WERI-Rb-1 (cell line): ENCODE data around the gene ZNF692.

Experiments used
- DNase-seq: peaks from one replicate; pipeline ENCODE4 v3.0.0-alpha.2; 2020
- H3K27ac ChIP-seq: fragments of 250-450 bp; sonication (Bioruptor Pico); 2 replicates; pipeline ENCODE4 v1.5.1; 2020; ENCODE audit warnings: mild to moderate bottlenecking, moderate library complexity
- H3K27me3 ChIP-seq: fragments of 250-450 bp; sonication (Bioruptor Pico); 2 replicates; pipeline ENCODE4 v1.5.1; 2021; ENCODE audit warnings: mild to moderate bottlenecking, low read depth, moderate library complexity; ENCODE audit not compliant: insufficient read depth, severe bottlenecking
- H3K36me3 ChIP-seq: fragments of 250-450 bp; sonication (Bioruptor Pico); 2 replicates; pipeline ENCODE4 v1.5.1; 2020; ENCODE audit warnings: mild to moderate bottlenecking, moderate library complexity
- H3K4me3 ChIP-seq: 2 replicates; pipeline ENCODE4 v1.5.1; 2011; ENCODE audit warnings: low read depth, mild to moderate bottlenecking, control low read depth, low read length
- H3K9me3 ChIP-seq: fragments of 250-450 bp; sonication (Bioruptor Pico); 2 replicates; pipeline ENCODE4 v1.5.1; 2021; ENCODE audit warnings: mild to moderate bottlenecking, moderate library complexity; ENCODE audit not compliant: severe bottlenecking
- TF ChIP-seq, protein P1 (sequence below): IDR thresholded peaks from 2 replicates; pipeline ENCODE4 v1.5.1; 2011; ENCODE audit warnings: low read depth, mild to moderate bottlenecking, control low read depth, inconsistent platforms, low read length

ZNF692 gene

DNA sequence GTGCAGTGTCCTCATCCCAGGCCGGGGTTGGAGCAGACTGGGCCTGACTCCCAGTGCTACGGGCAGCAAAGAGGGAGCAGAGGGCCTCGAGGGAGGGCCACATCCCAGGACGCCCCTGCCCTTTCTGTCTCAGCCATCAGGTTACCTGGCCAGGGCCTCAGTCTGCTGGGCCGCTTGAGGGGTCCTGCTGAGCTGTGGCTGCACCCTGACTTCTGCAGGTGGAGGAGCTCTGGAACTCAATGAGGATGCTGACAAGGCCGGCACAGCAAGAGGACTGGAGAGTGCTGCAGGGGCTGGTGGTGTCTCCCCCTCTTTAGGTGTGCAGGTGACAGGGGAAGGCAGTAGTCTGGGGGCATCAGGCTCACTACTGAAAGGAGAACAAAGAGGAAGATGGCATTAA is 3.3 kb downstream of the ZNF692 start:
- Histone ChIP-seq H3K4me3 (no peak overlapping the region), H3K27me3 (no peaks in the 10 kb centered on the region), H3K9me3 (no peaks in the 10 kb centered on the region), H3K27ac (no peak overlapping the region), H3K36me3 (peaks cover 50% of the 10 kb centered on the region)
- TF ChIP-seq, protein P1, sequence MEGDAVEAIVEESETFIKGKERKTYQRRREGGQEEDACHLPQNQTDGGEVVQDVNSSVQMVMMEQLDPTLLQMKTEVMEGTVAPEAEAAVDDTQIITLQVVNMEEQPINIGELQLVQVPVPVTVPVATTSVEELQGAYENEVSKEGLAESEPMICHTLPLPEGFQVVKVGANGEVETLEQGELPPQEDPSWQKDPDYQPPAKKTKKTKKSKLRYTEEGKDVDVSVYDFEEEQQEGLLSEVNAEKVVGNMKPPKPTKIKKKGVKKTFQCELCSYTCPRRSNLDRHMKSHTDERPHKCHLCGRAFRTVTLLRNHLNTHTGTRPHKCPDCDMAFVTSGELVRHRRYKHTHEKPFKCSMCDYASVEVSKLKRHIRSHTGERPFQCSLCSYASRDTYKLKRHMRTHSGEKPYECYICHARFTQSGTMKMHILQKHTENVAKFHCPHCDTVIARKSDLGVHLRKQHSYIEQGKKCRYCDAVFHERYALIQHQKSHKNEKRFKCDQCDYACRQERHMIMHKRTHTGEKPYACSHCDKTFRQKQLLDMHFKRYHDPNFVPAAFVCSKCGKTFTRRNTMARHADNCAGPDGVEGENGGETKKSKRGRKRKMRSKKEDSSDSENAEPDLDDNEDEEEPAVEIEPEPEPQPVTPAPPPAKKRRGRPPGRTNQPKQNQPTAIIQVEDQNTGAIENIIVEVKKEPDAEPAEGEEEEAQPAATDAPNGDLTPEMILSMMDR = no peak
- DNase-seq = no peak

DNA sequence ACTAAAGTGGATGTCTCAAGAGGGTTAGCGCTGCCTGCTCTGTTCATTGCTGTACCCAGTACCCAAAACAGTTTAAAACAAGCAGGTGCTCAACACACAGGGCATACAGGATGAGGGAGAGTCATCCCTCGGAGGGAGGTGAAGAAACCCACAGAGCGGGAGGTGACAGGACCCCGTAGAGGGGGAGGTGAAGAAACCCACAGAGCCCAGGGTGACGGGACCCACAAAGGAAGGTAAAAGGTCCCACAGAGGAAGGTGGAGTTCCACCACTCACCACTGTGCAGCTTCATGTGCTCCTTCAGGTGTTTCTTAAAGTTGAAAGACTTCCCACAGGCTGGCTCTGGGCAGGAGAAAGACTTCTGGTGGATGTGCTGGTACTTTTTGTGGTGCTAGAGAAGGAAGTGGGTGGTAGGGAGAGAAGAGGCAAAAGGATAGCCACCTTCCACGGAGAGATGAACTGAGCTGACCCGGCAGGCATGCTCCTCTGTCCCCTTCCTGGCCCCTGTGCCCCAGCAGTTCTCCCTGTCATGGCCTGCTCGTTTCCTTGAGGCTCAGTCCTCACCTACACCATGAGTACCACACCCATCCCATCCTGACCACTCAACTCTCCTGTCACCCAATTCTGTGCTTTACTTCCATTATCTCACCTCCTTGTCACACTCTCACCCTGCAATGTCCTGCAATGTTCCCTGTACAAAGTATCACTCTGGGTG is 5.1 kb downstream of the ZNF692 start:
- Histone ChIP-seq H3K27ac (no peak overlapping the region), H3K27me3 (no peaks in the 10 kb centered on the region), H3K36me3 (peaks cover 67% of the 10 kb centered on the region), H3K9me3 (no peaks in the 10 kb centered on the region), H3K4me3 (no peak overlapping the region)
- TF ChIP-seq, protein P1 = no peak
- no peak for DNase-seq

DNA sequence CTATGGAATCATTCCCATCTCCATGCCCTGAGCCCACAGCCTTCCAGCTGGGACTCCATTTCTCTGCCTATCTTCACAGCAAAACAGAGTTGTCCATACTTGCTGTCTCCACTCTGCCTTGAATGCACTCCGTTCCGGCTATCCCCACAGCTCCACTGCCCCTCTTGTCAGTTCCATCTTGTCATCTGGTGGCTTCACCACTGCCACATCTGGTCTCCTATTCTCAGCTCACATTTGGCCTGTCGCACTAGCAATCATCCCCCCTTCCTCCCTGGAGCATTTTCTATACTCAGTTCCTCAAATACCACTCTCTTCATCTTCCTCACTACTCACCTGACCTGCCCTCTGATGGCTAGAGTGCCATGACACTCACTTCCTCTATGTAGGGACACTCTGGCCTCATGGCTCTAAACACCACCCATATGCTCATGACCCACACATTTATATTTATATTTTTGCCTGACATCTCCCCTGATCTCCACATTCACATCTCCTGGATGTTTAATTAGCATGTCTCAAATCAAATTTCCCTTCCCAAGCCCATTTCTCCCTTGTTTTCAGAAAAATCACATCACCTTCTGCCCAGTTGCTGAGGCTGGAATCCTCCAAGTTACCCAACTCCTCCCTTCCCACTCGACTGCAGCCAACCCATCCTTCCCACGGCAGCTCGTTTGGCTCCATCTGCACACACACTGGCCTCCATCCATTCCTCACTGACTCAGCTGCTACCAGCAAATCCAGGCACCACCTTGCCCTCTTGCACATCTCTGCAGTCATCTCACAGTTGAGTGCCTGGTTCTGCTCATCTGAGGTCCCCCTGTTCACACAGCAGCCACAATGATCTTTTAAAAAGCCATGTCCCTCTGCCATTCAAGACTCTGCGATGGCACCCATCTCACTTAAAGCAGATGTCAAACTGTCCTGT is 6.1 kb downstream of the ZNF692 start:
- DNase-seq = no peak
- Histone ChIP-seq H3K9me3 (no peaks in the 10 kb centered on the region), H3K27ac (no peak overlapping the region), H3K27me3 (no peaks in the 10 kb centered on the region), H3K4me3 (no peak overlapping the region), H3K36me3 (peaks cover 77% of the 10 kb centered on the region)
- TF ChIP-seq, protein P1 = no peak

DNA sequence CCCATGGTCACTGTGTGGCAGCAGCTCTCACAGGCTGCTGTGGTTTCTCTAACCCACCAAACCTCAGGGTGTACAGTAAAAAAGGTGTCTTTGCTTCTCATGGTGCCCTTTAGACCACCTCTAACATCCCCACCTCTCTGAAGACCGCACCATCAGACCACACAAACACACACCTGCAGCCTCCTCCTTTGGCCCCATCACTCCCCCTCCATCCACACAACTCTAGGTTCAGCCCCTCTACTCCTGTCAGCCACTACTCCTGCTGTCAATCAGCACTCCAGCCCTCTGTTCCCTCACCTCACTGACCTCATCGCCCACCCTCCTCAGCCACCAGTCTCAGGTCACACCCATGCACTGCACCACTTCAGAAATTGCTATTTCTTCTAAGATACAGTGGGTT is 7.5 kb downstream of the ZNF692 start:
- DNase-seq = no peak
- TF ChIP-seq, protein P1 = no peak
- no peak overlapping the region for H3K27ac ChIP-seq
- H3K27me3 ChIP-seq = no peaks in the 10 kb centered on the region
- no peaks in the 10 kb centered on the region for H3K9me3 ChIP-seq
- H3K4me3 ChIP-seq = no peak overlapping the region
- H3K36me3 ChIP-seq = peaks cover 89% of the 10 kb centered on the region

DNA sequence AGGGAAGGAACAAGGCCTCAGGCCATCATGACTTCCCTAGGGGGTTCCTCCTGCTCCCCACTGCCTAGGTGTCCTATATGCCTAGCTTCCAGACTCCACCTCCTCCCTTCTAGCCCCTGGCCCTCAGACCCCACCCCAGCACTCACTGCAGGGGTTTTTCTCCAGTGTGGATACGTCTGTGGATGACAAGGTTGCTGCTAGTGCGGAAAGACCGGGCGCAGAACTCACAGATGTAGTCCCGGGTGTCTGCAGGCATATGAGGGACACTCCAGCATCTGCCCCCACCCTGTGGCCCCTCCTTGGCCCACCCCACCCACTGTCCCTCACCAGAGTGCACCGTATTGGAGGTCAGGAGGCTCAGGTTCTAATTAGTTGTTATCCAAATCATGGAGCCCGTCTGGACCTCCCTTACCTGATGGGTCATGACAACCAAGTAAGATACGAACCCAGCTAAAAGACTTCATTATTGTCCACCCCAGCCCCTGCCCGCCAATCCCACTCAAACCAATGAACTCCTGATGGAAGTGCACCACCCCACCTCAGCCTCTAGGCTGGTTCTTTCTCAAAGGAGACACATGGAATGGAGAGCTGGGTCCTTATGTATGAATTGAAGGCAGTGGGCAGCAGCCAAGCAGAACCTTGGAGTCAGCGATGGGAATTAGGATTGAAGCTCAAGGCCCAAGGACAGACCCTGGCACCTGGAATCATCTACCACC is 8.2 kb downstream of the ZNF692 start:
- TF ChIP-seq, protein P1 = no peak
- Histone ChIP-seq H3K36me3 (peaks cover 94% of the 10 kb centered on the region), H3K9me3 (no peaks in the 10 kb centered on the region)

More for the DNA sequence above, 8.2 kb downstream of the ZNF692 start:
- DNase-seq = no peak
- Histone ChIP-seq H3K27ac (no peak overlapping the region), H3K4me3 (no peak overlapping the region), H3K27me3 (no peaks in the 10 kb centered on the region)
